HG03460 (cell line): ENCODE results near the gene INPP5A.

Experiments used
- ATAC-seq: cut with Tn5 transposase; IDR thresholded peaks from one replicate; pipeline ENCODE4 v1.9.1; 2021; ENCODE audit not compliant: unreplicated experiment

INPP5A gene

GRCh38 chr10:132577350-132578003 lies 39.9 kb downstream of the INPP5A start:
- ATAC-seq, result no peak

GRCh38 chr10:132578287-132578951 lies 40.8 kb downstream of the INPP5A start:
- ATAC-seq, result no peak

- ATAC-seq, result no peak
These were observed 41.7 kb downstream of the INPP5A start for GRCh38 chr10:132579027-132579859.

GRCh38 chr10:132580143-132580542 lies 42.6 kb downstream of the INPP5A start:
- ATAC-seq, result no peak

- ATAC-seq, result no peak
These were observed 43.0 kb downstream of the INPP5A start for GRCh38 chr10:132580617-132581016.

GRCh38 chr10:132582137-132582536 lies 44.5 kb downstream of the INPP5A start:
- ATAC-seq, result no peak

- ATAC-seq, result no peak
These were observed 45.2 kb downstream of the INPP5A start for GRCh38 chr10:132582771-132583170.

GRCh38 chr10:132583456-132583855 lies 45.9 kb downstream of the INPP5A start:
- ATAC-seq, result no peak

GRCh38 chr10:132584081-132584480 lies 46.5 kb downstream of the INPP5A start:
- ATAC-seq, result no peak

GRCh38 chr10:132585732-132586722 lies 48.4 kb downstream of the INPP5A start:
- ATAC-seq, result no peak

- no peak for ATAC-seq
These were observed 49.2 kb downstream of the INPP5A start for GRCh38 chr10:132586739-132587138.

GRCh38 chr10:132587175-132587574 lies 49.6 kb downstream of the INPP5A start:
- no peak for ATAC-seq

GRCh38 chr10:132588301-132589013 lies 50.9 kb downstream of the INPP5A start:
- no peak for ATAC-seq

- ATAC-seq, result no peak
These were observed 51.4 kb downstream of the INPP5A start for GRCh38 chr10:132589015-132589414.

GRCh38 chr10:132589681-132590080 lies 52.1 kb downstream of the INPP5A start:
- no peak for ATAC-seq

GRCh38 chr10:132590094-132590751 lies 52.6 kb downstream of the INPP5A start:
- ATAC-seq, result no peak

GRCh38 chr10:132590752-132591121 lies 53.1 kb downstream of the INPP5A start:
- ATAC-seq, result no peak

- ATAC-seq, result no peak
These were observed 53.8 kb downstream of the INPP5A start for GRCh38 chr10:132591166-132591971.
